Jurkat, Clone E6-1 (cell line): Measurements from ENCODE around the gene PDX1.

Experiments used
- DNase-seq: peaks from one replicate; pipeline ENCODE4 v3.0.0-alpha.2; 2011; ENCODE audit warnings: low read depth, low spot score
- H3K4me3 ChIP-seq: 2 replicates; pipeline ENCODE4 v1.5.1; 2011; ENCODE audit warnings: mild to moderate bottlenecking, low read length, control low read depth, moderate library complexity

The PDX1 gene

DNA sequence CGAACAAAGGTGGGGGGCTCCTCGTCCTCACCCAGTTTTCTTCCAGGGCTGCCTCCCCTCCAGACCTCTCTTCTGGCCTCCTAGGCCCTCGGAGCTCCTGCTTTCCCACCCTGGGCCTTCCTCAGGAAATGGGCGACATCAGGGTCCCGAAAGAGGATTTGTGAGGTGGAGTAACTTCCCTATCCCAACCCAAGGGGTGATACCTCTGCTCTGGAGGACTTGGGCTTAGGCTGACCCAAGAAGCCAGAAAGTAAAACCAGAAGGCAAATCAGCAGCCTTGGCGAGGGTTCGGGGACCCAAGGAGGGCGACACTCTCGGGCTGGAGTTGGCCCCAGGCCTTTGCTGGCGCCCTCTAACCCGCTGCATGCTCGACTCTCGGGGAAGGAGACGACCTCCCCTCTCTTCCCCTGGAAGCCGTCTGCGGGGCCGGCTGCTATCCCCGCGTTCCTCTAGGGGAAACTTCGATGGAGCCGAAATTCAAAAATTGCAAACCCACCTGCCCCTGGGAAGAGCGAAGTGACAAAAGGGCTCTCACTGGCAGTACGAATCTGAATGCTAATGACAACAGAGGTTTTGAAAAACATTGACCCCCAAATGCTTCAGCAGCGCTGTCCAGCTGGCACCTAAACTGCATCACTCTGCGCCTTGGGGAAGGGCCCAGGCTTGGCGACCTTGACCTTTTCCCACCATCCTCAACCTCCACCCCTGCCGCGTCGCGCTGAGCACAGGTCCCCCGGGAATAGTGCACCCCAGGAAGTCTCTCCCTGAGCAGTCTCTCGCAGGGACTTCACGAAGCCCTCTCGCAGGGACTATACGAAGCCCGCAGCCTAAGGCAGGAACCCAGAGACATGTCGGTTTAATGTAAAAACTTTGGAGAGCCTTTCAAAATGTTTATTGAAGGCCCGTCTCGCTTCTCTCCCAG lies 2.4 kb downstream of the PDX1 start:
- H3K4me3 ChIP-seq, result no peak overlapping the region
- DNase-seq, result no peak

DNA sequence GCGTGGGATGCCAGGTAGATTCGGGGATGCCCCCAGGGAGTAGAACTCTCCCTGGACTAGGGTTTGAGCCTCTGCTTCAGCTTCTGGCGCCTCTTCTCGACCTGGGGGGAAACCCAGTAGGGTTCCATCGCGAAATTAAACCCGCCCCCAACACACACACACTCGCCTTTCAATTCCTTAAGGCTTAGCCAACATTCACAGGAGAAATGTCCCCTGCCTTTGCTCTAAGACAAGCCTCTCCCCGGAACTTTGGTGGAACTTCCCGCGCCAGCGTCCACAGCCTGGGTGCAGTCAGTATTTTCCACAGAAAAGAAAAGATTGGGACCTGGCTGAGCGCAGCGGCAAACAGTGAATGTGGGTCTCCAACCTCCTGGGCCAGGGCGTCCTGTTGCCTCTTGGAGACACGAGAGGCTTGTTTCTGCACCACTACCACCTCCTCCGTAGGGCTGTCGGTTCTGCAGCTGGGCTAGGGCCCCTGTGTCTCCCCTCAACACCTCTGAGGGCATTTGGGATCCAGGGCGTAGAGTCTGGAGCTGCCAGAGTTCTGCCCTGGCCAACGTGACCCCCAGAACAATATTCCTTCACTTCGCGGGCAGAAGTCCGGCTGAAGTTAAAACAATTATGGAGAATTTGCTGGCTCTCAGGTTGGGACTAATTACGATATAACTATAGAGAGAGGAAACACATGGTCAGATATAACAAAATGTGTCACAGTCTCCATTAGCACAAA lies 3.2 kb downstream of the PDX1 start:
- no peak overlapping the region for H3K4me3 ChIP-seq
- no peak for DNase-seq

DNA sequence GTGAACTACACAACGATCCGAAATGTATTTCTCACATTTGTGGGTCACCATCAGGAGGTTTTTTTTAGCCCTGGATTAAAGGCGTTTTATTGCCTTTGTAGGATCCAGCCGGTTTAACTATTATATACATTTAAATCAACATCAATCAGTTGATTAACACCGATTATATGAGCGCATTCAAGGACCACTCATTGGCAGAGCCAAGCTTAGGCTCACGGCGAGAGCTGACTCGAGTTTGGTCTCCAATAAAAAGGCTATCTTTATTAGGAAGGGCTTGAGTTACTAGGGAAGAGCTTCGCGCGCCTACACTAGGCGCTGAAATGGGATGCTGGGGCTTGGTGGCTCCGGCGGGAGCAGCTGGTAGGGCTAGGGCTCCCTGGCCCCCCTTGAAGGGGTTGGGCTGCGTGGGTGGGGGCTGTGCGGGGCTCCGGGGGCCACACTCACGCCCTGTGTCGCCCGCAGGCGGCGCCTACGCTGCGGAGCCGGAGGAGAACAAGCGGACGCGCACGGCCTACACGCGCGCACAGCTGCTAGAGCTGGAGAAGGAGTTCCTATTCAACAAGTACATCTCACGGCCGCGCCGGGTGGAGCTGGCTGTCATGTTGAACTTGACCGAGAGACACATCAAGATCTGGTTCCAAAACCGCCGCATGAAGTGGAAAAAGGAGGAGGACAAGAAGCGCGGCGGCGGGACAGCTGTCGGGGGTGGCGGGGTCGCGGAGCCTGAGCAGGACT lies 4.2 kb downstream of the PDX1 start:
- no peak for DNase-seq
- H3K4me3 ChIP-seq, result no peak overlapping the region

DNA sequence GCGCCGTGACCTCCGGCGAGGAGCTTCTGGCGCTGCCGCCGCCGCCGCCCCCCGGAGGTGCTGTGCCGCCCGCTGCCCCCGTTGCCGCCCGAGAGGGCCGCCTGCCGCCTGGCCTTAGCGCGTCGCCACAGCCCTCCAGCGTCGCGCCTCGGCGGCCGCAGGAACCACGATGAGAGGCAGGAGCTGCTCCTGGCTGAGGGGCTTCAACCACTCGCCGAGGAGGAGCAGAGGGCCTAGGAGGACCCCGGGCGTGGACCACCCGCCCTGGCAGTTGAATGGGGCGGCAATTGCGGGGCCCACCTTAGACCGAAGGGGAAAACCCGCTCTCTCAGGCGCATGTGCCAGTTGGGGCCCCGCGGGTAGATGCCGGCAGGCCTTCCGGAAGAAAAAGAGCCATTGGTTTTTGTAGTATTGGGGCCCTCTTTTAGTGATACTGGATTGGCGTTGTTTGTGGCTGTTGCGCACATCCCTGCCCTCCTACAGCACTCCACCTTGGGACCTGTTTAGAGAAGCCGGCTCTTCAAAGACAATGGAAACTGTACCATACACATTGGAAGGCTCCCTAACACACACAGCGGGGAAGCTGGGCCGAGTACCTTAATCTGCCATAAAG lies 4.8 kb downstream of the PDX1 start:
- H3K4me3 ChIP-seq, result no peak overlapping the region
- DNase-seq, result no peak

DNA sequence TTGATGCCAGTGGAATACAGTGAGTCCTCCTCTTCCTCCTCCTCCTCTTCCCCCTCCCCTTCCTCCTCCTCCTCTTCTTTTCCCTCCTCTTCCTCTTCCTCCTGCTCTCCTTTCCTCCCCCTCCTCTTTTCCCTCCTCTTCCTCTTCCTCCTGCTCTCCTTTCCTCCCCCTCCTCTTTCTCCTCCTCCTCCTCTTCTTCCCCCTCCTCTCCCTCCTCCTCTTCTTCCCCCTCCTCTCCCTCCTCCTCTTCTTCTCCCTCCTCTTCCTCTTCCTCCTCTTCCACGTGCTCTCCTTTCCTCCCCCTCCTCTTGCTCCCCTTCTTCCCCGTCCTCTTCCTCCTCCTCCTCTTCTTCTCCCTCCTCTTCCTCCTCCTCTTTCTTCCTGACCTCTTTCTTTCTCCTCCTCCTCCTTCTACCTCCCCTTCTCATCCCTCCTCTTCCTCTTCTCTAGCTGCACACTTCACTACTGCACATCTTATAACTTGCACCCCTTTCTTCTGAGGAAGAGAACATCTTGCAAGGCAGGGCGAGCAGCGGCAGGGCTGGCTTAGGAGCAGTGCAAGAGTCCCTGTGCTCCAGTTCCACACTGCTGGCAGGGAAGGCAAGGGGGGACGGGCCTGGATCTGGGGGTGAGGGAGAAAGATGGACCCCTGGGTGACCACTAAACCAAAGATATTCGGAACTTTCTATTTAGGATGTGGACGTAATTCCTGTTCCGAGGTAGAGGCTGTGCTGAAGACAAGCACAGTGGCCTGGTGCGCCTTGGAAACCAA lies 5.6 kb downstream of the PDX1 start:
- DNase-seq, result no peak
- no peak overlapping the region for H3K4me3 ChIP-seq

DNA sequence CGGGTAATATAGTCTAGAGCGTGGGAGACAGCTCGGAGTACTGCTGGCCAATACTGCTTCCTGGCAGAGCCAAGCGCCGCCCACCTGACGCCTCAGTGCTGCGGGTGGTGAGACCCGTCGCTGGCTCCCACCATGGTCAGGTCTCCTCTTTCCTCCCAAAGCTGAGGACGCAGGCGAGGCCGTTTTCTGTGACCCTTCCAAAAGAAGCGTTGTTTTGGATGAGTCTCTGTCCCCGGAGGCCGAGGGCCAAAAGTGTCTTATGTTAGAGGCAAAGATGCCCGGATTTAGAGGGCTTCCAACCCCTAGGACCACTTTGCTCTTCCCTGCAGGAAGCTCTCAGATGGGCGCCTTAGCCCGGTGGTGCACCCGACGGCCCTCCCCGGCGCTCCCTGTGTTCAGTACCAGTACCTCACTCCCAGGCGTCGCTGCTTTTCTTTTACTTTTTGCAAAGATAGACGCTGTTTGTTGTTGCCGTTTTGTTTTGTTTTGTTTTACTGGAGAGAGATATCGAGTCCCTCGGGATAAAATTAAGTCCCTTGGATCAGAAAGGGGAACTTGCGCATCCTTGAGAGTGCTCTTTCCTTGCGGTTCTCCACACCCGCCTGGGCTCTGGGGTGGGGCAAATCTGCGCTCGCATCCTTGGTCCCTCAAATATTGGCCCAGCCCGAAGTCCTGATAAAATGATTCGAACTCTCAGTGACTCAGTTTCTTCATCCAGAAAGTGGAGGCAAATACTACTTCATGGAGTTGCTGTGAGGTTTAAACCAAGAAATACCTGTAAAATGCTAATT lies 7.0 kb downstream of the PDX1 start:
- no peak overlapping the region for H3K4me3 ChIP-seq
- DNase-seq, result no peak

DNA sequence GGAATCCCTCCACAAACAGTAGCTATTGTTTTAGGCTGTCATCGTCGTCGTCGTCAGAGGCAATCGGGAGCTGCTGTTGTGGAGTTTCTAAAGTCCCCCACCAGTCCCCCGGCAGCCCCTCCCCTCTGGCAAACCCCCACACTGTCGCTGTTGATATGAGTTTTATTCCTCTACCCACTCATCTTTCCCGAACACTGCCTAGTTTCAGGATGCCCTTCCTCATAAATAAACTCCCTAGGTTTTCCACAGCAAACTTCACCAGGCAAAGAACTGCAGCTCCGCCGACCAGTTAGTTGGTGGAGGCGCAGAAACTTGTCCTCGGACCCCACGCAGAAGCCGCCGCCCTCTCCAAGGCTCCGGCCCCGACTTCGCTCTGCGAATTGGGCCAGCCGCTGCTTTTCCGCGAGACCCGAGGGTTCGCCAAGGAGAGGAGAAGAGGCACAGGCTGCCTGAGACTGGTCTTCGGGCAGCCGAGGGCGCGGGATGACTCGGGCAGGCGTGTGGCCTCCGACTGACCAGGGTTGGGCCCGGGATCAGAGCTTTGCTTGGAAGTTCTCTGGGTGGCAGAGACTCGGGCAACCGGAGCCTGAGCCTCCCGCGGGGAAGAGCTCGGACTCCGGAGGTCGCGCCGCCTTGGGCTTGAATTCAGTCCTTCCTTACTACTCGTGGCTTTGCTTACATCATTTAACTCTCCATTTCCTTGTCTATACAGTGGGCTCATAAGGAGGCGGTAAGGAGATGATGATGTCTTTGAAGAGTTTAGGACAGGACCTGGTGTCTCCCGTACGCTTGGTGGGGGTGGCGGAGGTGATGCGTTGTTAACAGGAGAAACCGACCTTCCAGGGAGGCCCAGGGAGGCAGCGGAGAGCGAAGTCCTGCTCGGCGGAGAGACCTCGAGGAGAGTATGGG lies 7.9 kb downstream of the PDX1 start:
- no peak for DNase-seq
- H3K4me3 ChIP-seq, result no peak overlapping the region

DNA sequence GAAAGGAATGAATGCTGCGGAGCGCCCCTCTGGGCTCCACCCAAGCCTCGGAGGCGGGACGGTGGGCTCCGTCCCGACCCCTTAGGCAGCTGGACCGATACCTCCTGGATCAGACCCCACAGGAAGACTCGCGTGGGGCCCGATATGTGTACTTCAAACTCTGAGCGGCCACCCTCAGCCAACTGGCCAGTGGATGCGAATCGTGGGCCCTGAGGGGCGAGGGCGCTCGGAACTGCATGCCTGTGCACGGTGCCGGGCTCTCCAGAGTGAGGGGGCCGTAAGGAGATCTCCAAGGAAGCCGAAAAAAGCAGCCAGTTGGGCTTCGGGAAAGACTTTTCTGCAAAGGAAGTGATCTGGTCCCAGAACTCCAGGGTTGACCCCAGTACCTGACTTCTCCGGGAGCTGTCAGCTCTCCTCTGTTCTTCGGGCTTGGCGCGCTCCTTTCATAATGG lies 8.6 kb downstream of the PDX1 start:
- DNase-seq, result no peak
- H3K4me3 ChIP-seq, result no peak overlapping the region

DNA sequence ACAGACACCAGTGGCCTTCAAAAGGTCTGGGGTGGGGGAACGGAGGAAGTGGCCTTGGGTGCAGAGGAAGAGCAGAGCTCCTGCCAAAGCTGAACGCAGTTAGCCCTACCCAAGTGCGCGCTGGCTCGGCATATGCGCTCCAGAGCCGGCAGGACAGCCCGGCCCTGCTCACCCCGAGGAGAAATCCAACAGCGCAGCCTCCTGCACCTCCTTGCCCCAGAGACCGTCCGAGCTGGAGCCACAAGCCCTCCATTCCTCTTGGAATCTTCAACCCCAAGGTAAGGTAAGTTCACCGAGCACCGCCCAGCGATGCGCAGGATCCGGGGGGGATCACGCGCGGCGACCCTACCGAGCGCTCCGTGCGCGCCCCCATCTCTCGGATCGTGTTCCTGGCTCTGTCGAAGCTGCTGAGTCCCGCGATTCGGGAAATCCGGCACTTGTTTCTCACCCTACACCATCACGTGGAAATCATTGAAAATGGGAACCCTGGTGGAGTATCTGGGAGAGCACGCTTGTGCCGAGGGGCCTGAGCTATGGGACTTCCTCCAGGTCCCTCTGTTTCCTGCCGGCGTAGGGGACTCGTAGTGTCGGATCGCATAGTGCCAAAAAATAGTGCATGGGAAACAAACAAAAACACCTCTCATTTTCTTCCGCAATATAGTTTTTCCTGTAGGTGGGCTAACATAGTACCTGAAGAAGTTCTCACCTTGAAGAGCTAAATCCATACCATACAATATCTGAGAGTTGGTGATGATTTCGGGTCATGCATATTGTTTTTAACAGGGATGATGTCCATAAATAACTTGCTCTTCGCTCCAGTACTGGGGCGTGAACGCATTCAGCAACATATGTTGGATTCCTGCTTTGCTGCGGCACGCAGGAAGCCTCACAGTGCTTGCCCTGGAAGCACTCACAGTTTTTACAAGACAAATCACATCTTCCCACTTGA lies 9.3 kb downstream of the PDX1 start:
- H3K4me3 ChIP-seq, result no peak overlapping the region
- DNase-seq, result no peak

DNA sequence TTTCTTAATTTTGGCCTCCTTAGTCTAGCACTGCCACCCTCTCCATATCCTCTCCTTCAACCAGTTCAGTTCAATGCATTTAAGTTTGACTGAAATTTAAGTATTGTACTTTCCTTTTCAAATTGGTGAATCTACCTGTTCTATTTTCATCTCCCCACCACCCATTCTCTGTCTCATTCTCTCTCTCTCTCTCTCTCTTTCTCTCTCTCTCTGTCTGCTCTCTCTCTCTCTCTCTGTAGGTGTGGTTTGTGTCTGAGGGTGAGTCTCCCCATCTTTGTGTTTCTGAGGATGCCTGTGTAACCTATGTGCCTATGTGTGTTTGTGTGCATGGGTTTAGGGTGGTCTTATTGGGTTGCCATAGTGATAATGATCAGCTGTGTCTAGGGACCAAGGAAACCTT lies 10.1 kb downstream of the PDX1 start:
- no peak for DNase-seq
- no peak overlapping the region for H3K4me3 ChIP-seq

DNA sequence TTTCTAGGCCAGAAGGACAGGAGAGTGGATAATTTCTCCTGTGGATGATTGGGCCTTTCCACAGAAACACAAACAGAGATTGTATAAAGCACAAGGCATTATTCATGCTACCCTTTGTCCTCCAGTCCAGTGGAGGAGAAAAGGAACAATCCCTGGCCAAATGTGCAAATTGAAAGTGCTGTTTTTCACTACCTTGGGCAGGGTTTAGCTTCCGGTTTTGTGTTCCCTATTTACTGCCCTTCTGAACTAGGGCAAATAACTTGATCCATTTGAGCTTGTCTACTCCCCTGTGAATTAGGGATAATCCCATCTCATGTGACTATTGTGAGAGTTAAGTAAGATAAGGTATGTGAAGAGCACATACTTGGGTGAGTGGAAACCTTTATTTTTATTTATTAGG lies 13.3 kb downstream of the PDX1 start:
- H3K4me3 ChIP-seq, result no peak overlapping the region
- no peak for DNase-seq

DNA sequence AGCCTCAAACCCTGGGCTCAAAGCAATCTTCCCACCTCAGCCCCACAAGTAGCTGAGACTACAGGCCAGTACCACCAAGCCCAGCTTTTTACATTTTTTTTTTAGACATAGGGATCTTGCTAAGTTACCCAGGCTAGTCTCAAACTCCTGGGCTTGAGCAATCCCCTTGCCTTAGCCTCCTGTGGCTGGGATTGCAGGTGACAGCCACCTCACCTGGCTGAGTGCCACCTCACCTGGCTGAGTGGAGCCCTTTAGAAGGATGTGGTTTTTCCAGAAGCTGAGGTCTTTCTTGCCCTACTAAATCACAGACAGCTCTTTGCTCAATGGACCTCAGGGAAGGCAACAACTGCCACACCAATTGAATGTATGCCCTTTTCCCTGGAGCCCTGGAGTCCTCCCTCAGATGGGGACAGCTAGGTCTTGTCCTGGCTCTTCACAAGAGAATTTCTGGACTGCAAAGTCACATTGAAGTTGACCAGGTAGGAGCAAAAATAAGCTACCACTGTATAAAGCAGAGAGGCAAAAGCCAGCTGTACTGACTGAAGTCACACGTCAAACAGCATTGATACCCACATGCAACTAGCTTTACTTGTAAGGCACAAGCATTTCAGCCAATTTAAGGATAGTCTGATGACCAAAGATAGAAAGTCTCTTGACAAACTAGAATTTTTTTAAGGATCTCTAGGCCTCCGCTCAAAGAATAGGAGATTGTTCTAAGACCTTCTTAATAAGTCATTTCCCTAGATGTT lies 14.0 kb downstream of the PDX1 start:
- H3K4me3 ChIP-seq, result no peak overlapping the region
- DNase-seq, result no peak

DNA sequence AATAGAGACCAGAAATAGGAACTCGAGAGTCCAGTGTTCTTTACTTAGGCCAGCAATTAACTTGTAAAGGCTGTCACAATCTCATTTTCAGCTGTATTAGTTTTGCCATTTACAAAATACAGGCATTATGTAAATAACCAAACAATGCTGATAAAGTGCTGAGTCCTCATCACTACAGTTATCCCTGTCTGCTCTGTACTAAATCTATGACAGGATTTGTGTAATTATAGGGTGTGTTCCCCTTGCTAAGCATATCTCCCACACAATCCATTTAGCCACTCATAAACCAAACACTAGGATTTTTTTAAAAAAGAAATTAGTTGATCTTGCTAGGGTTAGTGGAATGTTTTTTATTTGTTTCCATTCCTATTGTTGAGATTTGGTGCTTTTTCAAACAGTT lies 23.2 kb downstream of the PDX1 start:
- H3K4me3 ChIP-seq, result no peak overlapping the region
- no peak for DNase-seq

DNA sequence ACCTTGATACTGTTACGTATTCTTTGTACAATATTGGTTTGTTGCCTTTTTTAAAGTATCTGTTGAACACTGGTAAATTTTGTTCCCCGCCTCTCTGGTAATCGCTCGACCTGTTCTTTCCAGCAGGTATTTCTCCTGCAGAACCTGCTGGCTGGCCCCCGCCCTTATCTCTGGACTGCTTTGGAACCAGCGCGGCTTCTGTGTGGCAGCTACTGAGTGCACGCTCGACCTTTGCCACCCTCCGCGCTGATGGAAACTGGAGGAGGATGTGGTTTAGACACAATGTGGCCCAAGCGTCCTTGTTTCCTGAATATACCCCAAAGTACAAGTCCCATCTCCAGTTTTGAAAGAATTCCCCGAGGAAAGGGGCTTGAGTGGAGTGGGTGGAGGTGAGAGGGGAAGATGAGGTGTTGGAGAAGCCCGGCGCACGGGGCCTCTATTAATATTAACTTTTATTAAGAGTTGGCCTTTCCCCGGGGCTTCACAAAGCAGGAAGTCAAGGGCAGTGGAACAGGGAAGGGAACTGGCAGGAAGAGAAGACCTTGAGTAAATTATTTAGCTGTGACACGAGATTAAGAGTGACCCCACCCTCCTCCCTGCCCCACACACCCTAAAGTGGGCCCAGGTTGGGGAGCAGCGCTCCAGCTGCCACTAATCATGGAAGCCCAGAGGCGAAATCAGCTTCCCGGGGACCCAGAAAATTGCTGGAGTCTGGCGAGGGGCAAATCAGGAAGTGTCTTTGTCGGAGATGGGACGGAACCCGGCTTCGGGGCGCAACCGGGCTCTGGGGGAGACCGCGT lies 33.3 kb downstream of the PDX1 start:
- H3K4me3 ChIP-seq, result peak overlapping the region; percentile 40; the same call in 1 of the 2 replicates
- no peak for DNase-seq
